Activated CD8-positive, alpha-beta T cell treated with anti-CD3 and anti-CD28 coated beads, Interleukin-2, amount 10 ng/mL, durations not matched to agents 7 days and 5 days (primary cell): ENCODE measurements around the gene B3GNT4. TPM values are rescaled to one million over a fixed set of nuclear protein-coding genes. Genes with fewer than 3 reads are reported as not detected.
"Not testable (repeated sequence)": the region's sequence is repeated elsewhere in the genome, so short reads cannot be mapped to it uniquely, and the experiment has no call there.

ENCODE experiments used
- ATAC-seq: fragments of 150-1000 bp; cut with Tn5 transposase; one replicate; pipeline ENCODE4 v1.10.0; 2021; ENCODE audit warnings: moderate library complexity
- CTCF ChIA-PET: fragments of 350-600 bp; sonication (Branson Sonifier 250); formaldehyde crosslinking; loops from one replicate; lab custom pipeline; 2021; ENCODE audit warnings: antibody characterized with exemption; lab: Charles Lee
- POLR2A ChIA-PET: fragments of 350-600 bp; sonication (Branson Sonifier 250); formaldehyde crosslinking; loops from one replicate; lab custom pipeline; 2021; ENCODE audit warnings: antibody characterized with exemption; lab: Charles Lee
- DNase-seq: peaks from one replicate; pipeline ENCODE4 v3.0.0-alpha.2; 2020
- H3K27ac Mint-ChIP-seq: one replicate; pipeline ENCODE4 v1.8.0; 2021; ENCODE audit warnings: mild to moderate bottlenecking, mixed read lengths
- H3K27me3 Mint-ChIP-seq: one replicate; pipeline ENCODE4 v1.8.0; 2021; ENCODE audit warnings: low read depth, mixed read lengths
- H3K36me3 Mint-ChIP-seq: one replicate; pipeline ENCODE4 v1.8.0; 2021; ENCODE audit warnings: low read depth, mixed read lengths
- H3K4me1 Mint-ChIP-seq: one replicate; pipeline ENCODE4 v1.8.0; 2021; ENCODE audit warnings: low read depth, mixed read lengths
- H3K4me3 Mint-ChIP-seq: one replicate; pipeline ENCODE4 v1.8.0; 2021; ENCODE audit warnings: mild to moderate bottlenecking, mixed read lengths
- H3K9me3 Mint-ChIP-seq: one replicate; pipeline ENCODE4 v1.8.0; 2022; ENCODE audit warnings: mixed read lengths; ENCODE audit not compliant: insufficient read depth
- total RNA-seq, 2 experiments: library from RNA; stranded (reverse); gene quantifications; one replicate each; pipeline ENCODE4 v1.2.3, GENCODE V29; 2021

B3GNT4 gene
- total RNA-seq, 2 experiments from 2014 or later = 0.90 to 1.4 TPM

DNA sequence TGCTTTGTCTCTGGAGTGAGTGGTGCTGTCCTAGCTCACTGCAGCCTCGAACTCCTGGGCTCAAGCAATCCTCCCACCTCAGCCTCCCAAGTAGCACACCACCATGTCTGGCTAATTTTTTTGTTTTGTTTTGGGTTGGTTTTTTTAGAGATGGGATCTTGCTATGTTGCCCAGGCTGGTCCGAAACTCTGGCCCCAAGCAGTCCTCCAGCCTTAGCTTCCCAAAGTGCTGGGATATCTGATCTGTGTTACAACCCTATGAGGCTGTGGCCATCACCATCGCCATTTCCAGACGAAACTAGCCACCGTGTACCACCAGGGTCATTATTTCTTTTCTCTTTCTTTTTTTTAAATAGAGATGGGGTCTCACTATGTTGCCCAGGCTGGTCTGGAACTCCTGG, 32.1 kb upstream of the B3GNT4 start:
- H3K27ac Mint-ChIP-seq = no peak overlapping the region
- H3K4me1 Mint-ChIP-seq = peaks cover 10% of the 10 kb centered on the region
- POLR2A ChIA-PET = no interaction called here
- no peak for ATAC-seq
- no peak for DNase-seq
- H3K4me3 Mint-ChIP-seq = no peak overlapping the region
- no peaks in the 10 kb centered on the region for H3K9me3 Mint-ChIP-seq
- CTCF ChIA-PET = no interaction called here
- no peaks in the 10 kb centered on the region for H3K36me3 Mint-ChIP-seq
- H3K27me3 Mint-ChIP-seq = peaks cover 10% of the 10 kb centered on the region

DNA sequence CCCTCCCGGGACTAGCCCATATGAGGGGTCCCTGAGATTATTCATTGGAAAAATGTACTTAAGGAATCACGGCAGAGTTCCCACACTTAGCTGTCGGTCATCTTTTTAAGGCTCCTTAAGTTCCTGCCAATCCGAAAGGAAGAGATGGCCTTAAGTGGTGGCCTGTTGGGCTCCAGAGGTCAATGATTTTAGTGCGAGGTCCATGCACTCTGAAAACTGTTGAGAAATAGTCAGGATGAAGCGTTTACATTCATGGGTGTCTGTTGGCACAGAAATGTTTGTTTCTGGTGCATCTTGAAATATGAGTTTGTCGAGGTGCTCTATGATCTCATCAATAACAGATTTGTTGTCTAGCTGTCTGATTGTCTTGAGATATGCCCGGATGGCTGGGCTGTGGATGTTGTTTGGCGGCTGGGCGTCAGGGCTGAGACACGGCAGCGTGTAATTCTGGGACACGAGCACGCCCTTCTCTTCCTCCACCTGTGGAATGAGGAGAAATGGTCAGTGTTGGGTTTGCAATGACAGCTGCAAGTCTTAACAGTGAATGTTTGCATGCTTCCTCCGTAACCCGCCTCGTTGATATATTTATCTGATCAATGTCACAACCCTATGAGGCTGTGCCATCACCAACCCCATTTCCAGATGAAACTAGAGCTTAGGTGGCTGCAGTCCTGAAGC, 31.1 kb upstream of the B3GNT4 start:
- no peak for DNase-seq
- H3K27ac Mint-ChIP-seq = no peak overlapping the region
- H3K36me3 Mint-ChIP-seq = no peaks in the 10 kb centered on the region
- POLR2A ChIA-PET = no interaction called here
- no peak for ATAC-seq
- no peaks in the 10 kb centered on the region for H3K9me3 Mint-ChIP-seq
- H3K27me3 Mint-ChIP-seq = peaks cover 10% of the 10 kb centered on the region
- CTCF ChIA-PET = interaction anchor here (0.7 kb wide), 1 partner anchor 18 kb away, joined by 3 read pairs; no protein-coding TSS in a partner anchor
- no peak overlapping the region for H3K4me3 Mint-ChIP-seq
- peaks cover under 1% of the 10 kb centered on the region for H3K4me1 Mint-ChIP-seq

DNA sequence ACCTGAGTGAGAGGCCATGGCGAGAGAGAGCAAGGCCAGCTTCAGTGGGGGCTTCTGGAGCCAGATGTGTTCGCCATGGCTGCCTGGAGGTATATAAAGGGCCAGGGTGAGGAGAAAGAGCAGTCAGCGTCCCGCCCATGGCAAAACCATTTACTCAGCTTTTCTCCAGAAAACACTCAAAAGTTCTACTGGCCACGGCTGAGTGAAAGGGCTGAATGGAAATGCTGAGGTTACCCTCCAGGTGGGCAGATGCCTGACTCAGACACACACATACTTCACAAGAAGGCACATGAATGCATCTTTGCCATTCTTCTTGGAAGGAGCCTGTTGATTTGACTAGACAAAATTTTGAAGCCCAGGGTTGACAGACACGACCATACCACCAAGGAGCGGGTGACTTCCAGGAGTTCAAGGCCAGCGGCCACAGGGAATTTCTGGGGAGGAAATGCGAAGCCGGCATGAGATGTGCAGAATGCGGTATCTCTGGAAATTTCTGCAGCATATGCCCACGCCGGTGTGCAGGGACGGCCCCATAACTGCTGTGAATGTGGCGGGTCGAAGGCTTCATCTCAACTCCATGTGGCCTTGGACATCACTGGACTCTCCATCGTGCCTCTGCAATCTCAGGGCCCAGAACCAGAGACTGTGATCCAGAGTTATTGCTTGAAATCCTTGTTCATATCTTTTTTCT, 29.2 kb upstream of the B3GNT4 start, which contains the start of gene IL31:
IL31 (minus strand) TSS at position 67 of the 691 bp plus-strand sequence; CDS start at position 18, 49 bp downstream.
- H3K27ac Mint-ChIP-seq = no peak within 1 kb of the TSS
- H3K27me3 Mint-ChIP-seq = peaks cover 6% of the 10 kb centered on the region

DNA sequence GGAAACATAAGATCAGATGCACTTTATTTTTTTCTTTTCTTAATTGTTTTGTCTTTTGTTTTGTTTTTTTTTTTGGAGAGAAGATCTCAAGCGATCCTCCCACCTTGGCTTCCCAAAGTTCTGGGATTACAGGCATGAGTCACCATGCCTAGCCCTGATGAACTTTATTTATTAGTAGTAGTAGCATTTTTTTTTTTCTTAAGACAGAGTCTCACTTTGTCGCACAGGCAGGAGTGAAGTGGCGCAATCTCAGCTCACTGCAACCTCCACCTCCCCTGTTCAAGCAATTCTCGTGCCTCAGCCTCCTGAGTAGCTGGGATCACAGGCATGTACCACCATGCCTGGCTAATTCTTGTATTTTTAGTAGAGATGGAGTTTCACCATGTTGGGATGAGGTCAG, 27.0 kb upstream of the B3GNT4 start:
- H3K9me3 Mint-ChIP-seq, ATAC-seq, H3K36me3 Mint-ChIP-seq, POLR2A ChIA-PET, CTCF ChIA-PET, H3K27me3 Mint-ChIP-seq, DNase-seq, H3K4me1 Mint-ChIP-seq, H3K4me3 Mint-ChIP-seq, H3K27ac Mint-ChIP-seq: not testable (repeated sequence)

More for the DNA sequence above, 29.2 kb upstream of the B3GNT4 start, which contains the start of gene IL31:
- ChIA-PET CTCF (no interaction called here), POLR2A (no interaction called here)
- ATAC-seq = no peak
- H3K9me3 Mint-ChIP-seq = no peaks in the 10 kb centered on the region
- no peaks in the 10 kb centered on the region for H3K4me1 Mint-ChIP-seq
- H3K4me3 Mint-ChIP-seq = no peak within 1 kb of the TSS
- H3K36me3 Mint-ChIP-seq = no peaks in the 10 kb centered on the region
- no peak for DNase-seq

DNA sequence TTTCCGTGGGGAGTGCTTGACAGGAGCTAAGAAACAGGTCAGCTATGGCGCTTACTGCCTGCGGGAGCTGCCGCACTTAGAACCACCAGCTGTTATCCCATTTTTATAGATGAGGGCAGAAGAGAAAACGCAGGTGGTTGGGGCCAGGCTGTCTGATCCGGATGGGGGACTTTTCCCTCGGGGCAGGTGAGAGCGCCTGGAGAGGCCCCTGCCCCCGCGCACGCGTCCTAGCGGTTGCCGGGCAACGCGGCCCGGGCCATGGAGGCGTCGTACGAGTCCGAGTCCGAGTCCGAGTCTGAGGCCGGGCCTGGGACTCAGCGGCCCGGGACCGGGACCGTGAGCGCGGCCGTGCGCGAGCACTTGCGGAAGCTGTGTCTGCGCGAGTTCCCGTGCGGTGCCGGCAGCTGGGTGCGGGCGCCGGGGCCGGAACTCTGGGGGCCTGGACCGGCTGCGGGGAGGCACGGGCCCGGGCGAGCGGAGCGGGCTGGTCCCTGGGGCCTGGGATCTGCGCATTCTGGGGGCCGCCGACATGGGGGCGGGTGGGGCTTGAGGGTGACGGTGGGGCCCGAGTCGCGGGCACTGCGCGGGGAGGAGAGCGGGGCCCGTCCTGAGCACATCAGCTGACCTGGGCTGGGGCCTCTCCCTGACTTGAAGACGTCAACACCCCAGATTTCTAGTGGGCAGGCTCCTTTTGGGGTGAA, 20.5 kb upstream of the B3GNT4 start, which contains the start of gene LRRC43:
LRRC43 (plus strand) TSS at position 237 of the 701 bp plus-strand sequence; CDS start at position 259, 22 bp downstream.
- peaks cover 11% of the 10 kb centered on the region for H3K27me3 Mint-ChIP-seq
- no peaks in the 10 kb centered on the region for H3K36me3 Mint-ChIP-seq
- ATAC-seq = peak; percentile 87
- peak; percentile 55 for DNase-seq
- POLR2A ChIA-PET = no interaction called here
- CTCF ChIA-PET = interaction anchor here (0.7 kb wide), 1 partner anchor 29 kb away, joined by 3 read pairs; no protein-coding TSS in a partner anchor
- H3K27ac Mint-ChIP-seq = no peak within 1 kb of the TSS
- peak within 1 kb of the TSS; percentile 68 for H3K4me3 Mint-ChIP-seq
- no peaks in the 10 kb centered on the region for H3K9me3 Mint-ChIP-seq
- H3K4me1 Mint-ChIP-seq = peaks cover 24% of the 10 kb centered on the region

DNA sequence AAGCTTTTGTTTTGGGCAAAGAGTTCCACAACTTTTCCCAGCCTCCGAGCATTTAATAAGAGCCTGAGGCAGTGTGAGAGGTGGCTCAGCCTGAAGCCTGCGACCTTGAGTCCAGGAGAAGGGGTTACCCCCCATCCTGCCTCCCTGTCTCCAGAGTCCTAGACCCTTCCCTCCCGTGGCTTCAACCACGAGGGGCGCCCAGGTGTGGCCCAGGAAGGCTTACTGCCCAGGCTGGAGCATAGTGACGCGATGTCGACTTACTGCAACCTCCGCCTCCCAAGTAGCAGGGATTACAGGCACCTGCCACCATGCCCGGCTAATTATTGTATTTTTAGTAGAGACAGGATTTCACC, 19.9 kb upstream of the B3GNT4 start:
- no peak overlapping the region for H3K27ac Mint-ChIP-seq
- H3K4me3 Mint-ChIP-seq = peak overlapping the region; percentile 68
- peaks cover 11% of the 10 kb centered on the region for H3K27me3 Mint-ChIP-seq
- ChIA-PET POLR2A (no interaction called here), CTCF (interaction anchor here (0.7 kb wide), 1 partner anchor 30 kb away, joined by 3 read pairs; no protein-coding TSS in a partner anchor)
- H3K36me3 Mint-ChIP-seq = no peaks in the 10 kb centered on the region
- H3K9me3 Mint-ChIP-seq = no peaks in the 10 kb centered on the region
- DNase-seq (no peak), ATAC-seq (no peak)
- peaks cover 24% of the 10 kb centered on the region for H3K4me1 Mint-ChIP-seq

DNA sequence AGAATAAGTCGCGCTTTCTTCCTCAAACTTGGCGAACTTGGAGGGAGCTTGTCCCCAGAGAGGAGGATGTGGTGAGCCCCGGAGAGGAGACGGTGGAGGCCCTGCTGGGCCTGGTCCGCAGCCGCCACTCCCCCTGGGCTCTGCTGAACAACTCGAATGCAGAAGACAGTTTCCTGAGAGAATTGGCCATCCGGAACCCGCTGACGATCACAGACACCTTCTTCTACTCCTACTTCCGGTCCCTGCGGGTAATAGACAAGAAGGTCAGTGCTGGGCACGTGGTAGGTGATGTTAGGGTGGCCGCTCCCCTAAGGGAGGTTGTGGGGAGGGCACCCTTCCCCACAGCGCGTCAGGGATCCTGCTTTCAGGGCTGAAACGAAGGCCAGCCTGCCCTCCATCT, 19.0 kb upstream of the B3GNT4 start:
- Mint-ChIP-seq H3K4me3 (peak overlapping the region; percentile 34), H3K27ac (no peak overlapping the region), H3K36me3 (no peaks in the 10 kb centered on the region), H3K27me3 (peaks cover 11% of the 10 kb centered on the region), H3K9me3 (no peaks in the 10 kb centered on the region), H3K4me1 (peaks cover 24% of the 10 kb centered on the region)
- ATAC-seq (peak; percentile 11), DNase-seq (no peak)
- ChIA-PET POLR2A (no interaction called here), CTCF (no interaction called here)

DNA sequence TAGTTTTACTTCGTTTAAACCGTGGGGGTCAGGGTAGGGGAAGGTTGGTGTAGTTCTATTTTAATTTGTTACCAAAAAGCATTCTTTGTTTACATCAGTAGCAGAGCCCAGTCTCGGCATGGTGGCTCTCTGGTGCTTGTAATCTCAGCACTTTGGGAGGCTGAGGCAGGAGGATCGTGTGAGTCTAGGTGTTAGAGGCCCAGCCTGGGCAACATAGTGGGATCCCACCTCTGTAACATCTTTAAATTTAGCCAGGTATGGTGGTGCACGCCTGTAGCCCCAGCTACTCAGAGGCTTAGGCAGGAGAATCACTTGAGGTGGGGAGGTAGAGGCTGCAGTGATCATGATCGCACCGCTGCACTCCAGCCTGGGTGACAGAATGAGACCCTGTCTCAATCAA, 18.4 kb upstream of the B3GNT4 start:
- ATAC-seq (no peak), DNase-seq (no peak)
- H3K9me3 Mint-ChIP-seq = no peaks in the 10 kb centered on the region
- no peaks in the 10 kb centered on the region for H3K36me3 Mint-ChIP-seq
- H3K27me3 Mint-ChIP-seq = peaks cover 9% of the 10 kb centered on the region
- POLR2A ChIA-PET = no interaction called here
- peaks cover 23% of the 10 kb centered on the region for H3K4me1 Mint-ChIP-seq
- H3K27ac Mint-ChIP-seq = no peak overlapping the region
- H3K4me3 Mint-ChIP-seq = no peak overlapping the region
- CTCF ChIA-PET = no interaction called here

DNA sequence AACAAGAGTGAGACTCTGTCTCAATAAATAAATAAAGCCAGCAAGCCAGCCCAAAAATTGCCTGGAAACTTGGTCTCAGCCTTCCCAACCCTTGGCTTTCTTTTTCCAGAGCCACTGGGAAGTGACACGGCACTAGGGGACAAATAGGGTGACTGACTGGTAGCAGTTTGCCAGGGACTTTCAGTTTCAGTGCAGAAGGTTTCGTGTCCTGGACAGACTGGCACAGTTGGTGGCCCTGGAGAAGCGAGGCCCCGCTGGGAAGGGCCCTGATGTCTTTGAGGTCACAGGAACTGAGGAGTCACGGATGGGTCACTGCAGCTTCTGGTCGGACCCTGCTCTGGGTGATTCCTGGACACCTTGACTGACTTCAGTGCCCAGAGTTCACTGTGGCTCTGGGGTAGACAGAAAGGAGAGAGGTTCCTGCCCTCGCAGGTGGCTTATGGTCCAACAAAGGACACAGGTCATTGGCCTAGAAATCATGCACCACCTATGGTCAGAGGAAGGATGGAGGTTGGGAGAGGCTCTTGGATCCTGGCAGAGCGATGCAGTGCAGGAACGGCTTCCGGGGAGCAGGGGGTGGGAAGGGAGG, 17.9 kb upstream of the B3GNT4 start:
- ChIA-PET CTCF (no interaction called here), POLR2A (no interaction called here)
- Mint-ChIP-seq H3K27ac (no peak overlapping the region), H3K9me3 (no peaks in the 10 kb centered on the region), H3K27me3 (peaks cover 9% of the 10 kb centered on the region), H3K4me1 (peaks cover 20% of the 10 kb centered on the region), H3K36me3 (no peaks in the 10 kb centered on the region), H3K4me3 (no peak overlapping the region)
- ATAC-seq = no peak
- no peak for DNase-seq

DNA sequence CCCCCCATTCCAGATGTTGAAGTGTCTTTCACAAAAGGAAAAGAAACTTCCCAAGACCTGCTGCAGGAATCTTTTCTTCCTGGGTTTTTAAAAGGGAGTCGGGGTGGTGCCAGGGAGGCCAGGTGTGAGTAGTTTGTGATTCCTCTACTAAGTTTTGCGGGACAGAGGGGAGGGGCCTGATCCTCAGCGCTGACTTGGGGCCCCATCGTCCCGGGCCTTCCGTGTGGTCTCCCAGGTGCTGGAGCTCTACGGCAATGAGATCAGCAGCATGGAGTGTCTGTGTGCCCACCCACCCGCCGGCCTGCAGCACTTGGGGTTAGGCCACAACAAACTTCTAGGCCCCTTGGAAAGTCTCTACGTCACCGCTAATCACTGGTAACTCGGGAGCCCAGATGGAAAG, 16.0 kb upstream of the B3GNT4 start:
- CTCF ChIA-PET = no interaction called here
- no peak overlapping the region for H3K27ac Mint-ChIP-seq
- peaks cover 7% of the 10 kb centered on the region for H3K27me3 Mint-ChIP-seq
- H3K36me3 Mint-ChIP-seq = no peaks in the 10 kb centered on the region
- no peak for ATAC-seq
- no peaks in the 10 kb centered on the region for H3K9me3 Mint-ChIP-seq
- H3K4me3 Mint-ChIP-seq = no peak overlapping the region
- H3K4me1 Mint-ChIP-seq = peaks cover 19% of the 10 kb centered on the region
- no peak for DNase-seq
- POLR2A ChIA-PET = no interaction called here

DNA sequence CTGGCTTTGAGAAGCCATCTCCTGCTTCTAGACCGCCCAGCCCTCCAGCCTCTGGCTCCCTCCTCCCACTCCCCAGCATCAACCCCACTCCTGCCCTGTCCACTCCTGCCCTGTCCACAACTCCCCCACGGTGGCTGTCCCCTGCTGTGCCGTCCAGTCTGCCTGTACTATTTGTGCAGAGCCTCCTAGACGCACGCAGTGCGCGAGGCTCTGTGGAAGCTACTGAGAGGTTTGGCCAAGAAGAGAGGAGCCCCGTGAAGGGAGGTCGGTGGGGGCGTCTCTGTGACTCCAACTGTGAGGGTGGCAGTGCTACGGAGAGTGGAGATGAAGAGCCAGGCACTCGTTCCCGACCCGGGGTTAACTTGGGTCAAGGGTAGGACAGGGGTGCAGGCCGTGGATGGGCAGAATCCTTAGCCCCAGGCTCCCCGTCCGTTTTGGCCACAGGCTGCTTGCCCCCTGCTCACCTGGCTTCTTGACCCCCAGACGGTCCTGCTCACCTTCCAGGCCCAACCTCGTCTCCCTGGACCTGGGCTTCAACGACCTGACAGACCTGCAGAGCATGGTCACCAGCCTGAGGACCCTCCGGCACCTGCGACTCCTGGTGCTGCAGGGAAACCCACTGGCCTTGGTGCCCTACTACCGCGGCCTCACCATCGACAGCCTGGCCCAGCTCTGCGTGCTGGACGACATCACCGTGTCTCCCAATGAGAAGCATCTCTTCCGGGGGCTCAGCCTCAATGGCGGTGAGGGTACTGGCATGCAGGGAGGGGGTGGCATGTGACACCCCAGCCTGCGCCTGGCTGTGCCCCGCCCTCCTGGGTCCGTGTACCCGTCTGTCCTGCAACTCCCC, 13.7 kb upstream of the B3GNT4 start:
- no peak for DNase-seq
- Mint-ChIP-seq H3K36me3 (no peaks in the 10 kb centered on the region), H3K9me3 (no peaks in the 10 kb centered on the region), H3K27ac (no peak overlapping the region), H3K4me3 (no peak overlapping the region), H3K27me3 (peaks cover 5% of the 10 kb centered on the region), H3K4me1 (peaks cover 4% of the 10 kb centered on the region)
- ChIA-PET POLR2A (no interaction called here), CTCF (interaction anchor here (0.7 to 2.8 kb wide), 16 partner anchors 17 to 273 kb away, joined by 3 to 21 read pairs (median 3); no protein-coding TSS in a partner anchor)
- no peak for ATAC-seq
